WTC11 (cell line): Measurements from ENCODE around the gene ANKRD9.

ENCODE experiments used
- ESRRA ChIP-seq: sonication (generic); formaldehyde crosslinking; IDR thresholded peaks from 2 replicates; pipeline ENCODE4 v1.8.1; 2022; ENCODE audit warnings: mild to moderate bottlenecking, missing genetic modification reagents, borderline replicate concordance
- TF ChIP-seq, protein P1 (sequence below): fragments of 200-600 bp; IDR thresholded peaks from 2 replicates; pipeline ENCODE4 v1.8.0; 2022; ENCODE audit warnings: antibody characterized with exemption
- TF ChIP-seq, protein P2 (sequence below): sonication (generic); formaldehyde crosslinking; IDR thresholded peaks from 2 replicates; pipeline ENCODE4 v1.8.0; 2023; ENCODE audit warnings: missing genetic modification reagents
- TF ChIP-seq, protein P3 (sequence below): sonication (generic); formaldehyde crosslinking; IDR thresholded peaks from 2 replicates; pipeline ENCODE4 v1.8.1; 2023; ENCODE audit warnings: mild to moderate bottlenecking, missing genetic modification reagents
- TF ChIP-seq, protein P4 (sequence below): sonication (generic); formaldehyde crosslinking; IDR thresholded peaks from 2 replicates; pipeline ENCODE4 v1.8.0; 2022; ENCODE audit warnings: mild to moderate bottlenecking, missing genetic modification reagents

DNA sequence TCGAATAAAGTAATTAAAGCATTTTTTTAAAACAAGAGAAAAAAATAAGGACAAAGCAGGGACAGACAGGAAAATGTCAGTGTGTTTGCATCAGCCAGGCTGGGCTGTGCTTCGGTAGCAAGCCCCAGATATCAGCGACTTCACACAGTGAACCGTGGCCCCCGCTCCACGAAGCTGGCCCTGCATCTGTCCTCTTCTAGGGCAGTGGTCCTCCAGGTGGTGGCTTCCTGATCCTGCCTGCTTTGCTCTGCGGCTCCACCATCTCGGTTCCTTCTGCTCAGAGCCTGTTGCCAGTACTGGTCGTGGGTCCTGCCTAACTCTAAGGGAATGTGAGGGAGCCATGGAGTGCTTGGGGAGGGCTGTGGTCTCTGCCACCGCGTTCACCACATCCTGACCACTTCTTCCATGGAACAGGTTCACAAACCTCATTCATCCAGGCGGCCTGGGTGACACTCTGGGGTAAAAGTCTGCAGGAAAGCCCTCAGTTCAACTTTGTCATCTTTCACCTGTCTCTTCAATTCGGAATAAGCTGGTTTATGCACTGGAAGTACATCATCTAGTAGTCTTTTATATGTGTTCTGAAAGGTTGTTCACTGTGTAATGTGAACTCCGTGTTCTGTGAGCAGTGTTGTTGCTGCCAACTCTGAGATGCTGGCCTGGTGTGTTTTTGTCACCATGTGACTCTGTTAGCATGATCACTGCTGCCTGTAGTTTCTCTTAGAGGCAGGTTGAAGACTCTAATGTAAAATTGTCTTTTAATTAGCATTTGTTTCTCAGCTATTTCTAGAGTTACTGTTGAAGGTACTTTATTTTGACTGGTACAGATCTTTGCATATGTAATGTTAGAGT, 47.9 kb downstream of the ANKRD9 start:
- TF ChIP-seq ESRRA (CRISPR knock-in tag): no peak
- TF ChIP-seq, protein P1, sequence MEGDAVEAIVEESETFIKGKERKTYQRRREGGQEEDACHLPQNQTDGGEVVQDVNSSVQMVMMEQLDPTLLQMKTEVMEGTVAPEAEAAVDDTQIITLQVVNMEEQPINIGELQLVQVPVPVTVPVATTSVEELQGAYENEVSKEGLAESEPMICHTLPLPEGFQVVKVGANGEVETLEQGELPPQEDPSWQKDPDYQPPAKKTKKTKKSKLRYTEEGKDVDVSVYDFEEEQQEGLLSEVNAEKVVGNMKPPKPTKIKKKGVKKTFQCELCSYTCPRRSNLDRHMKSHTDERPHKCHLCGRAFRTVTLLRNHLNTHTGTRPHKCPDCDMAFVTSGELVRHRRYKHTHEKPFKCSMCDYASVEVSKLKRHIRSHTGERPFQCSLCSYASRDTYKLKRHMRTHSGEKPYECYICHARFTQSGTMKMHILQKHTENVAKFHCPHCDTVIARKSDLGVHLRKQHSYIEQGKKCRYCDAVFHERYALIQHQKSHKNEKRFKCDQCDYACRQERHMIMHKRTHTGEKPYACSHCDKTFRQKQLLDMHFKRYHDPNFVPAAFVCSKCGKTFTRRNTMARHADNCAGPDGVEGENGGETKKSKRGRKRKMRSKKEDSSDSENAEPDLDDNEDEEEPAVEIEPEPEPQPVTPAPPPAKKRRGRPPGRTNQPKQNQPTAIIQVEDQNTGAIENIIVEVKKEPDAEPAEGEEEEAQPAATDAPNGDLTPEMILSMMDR: no peak
- TF ChIP-seq, protein P2, sequence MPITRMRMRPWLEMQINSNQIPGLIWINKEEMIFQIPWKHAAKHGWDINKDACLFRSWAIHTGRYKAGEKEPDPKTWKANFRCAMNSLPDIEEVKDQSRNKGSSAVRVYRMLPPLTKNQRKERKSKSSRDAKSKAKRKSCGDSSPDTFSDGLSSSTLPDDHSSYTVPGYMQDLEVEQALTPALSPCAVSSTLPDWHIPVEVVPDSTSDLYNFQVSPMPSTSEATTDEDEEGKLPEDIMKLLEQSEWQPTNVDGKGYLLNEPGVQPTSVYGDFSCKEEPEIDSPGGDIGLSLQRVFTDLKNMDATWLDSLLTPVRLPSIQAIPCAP (CRISPR knock-in tag): no peak
- TF ChIP-seq, protein P3, sequence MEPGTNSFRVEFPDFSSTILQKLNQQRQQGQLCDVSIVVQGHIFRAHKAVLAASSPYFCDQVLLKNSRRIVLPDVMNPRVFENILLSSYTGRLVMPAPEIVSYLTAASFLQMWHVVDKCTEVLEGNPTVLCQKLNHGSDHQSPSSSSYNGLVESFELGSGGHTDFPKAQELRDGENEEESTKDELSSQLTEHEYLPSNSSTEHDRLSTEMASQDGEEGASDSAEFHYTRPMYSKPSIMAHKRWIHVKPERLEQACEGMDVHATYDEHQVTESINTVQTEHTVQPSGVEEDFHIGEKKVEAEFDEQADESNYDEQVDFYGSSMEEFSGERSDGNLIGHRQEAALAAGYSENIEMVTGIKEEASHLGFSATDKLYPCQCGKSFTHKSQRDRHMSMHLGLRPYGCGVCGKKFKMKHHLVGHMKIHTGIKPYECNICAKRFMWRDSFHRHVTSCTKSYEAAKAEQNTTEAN: no peak
- TF ChIP-seq, protein P4, sequence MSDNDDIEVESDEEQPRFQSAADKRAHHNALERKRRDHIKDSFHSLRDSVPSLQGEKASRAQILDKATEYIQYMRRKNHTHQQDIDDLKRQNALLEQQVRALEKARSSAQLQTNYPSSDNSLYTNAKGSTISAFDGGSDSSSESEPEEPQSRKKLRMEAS (CRISPR knock-in tag): no peak
